ENCODE data around the gene PRM3. TPM values are rescaled to one million over a fixed set of nuclear protein-coding genes. Genes with fewer than 3 reads are reported as not detected.

Gene PRM3
- total and polyA plus RNA-seq, 2 of the 8 experiments (the other 6 are each of a cell fraction or from before 2014, with no cell fraction given): not detected

DNA sequence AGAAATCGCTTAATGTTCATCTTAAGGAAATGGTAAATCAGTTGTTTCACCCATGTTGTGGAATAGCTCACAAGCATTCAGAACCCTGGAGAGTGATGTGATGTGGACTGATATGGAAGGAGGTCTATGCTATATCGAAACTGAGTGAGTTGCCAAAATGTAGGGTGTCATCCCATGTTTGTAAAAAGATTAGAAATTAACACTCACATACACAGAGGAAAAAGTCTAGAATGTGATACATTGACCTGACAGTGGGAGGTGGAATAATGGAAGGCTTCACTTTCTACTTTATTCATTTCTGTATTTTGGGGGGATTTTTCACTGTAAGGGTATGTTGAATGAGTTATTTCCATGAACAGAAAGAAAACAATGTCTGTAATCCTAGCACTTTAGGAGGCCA is 12.4 kb upstream of the PRM3 start:
- H2BK20ac ChIP-seq (ENCODE audit: low read length): no peak overlapping the region
- H3K4me3 ChIP-seq (ENCODE audit: extremely low read depth in 1 of 4, insufficient read depth in 2 of 4, low read depth in 3 of 4, low read length in 4 of 4): no peak overlapping the region
- H3K9ac ChIP-seq (replicated peaks in 1 of 4; ENCODE audit: extremely low read depth in 1 of 4, low read depth in 3 of 4, low read length in 3 of 4): no peak overlapping the region
- H2BK120ac ChIP-seq (replicated peaks; ENCODE audit: low read depth, low read length): no peak overlapping the region
- H3K4me2 ChIP-seq (ENCODE audit: insufficient read depth in 1 of 2, low read depth in 2 of 2, low read length in 2 of 2): no peak overlapping the region
- H3K4ac ChIP-seq (replicated peaks; ENCODE audit: insufficient read length, low read depth, low read length): no peak overlapping the region
- H4K8ac ChIP-seq (ENCODE audit: extremely low read depth, insufficient read depth, low read length): no peak overlapping the region
- POLR2A ChIA-PET (ENCODE audit: partially characterized antibody): interaction anchor here (1.0 to 1.7 kb wide), 4 partner anchors 11 to 33 kb away, joined by 3 to 6 read pairs (median 3); partner anchors contain the start of gene SOCS1
- H3K56ac ChIP-seq (replicated peaks; ENCODE audit: insufficient read length, low read depth, low read length): no peak overlapping the region
- no peak overlapping the region for H2BK12ac ChIP-seq (ENCODE audit: low read depth, low read length)
- no peak overlapping the region for H4K91ac ChIP-seq (replicated peaks; ENCODE audit: insufficient read length, low read length)
- FAIRE-seq (no peak), DNase-seq (ENCODE audit: low read depth in 1 of 2, low spot score in 2 of 2) (no peak)
- H2BK15ac ChIP-seq (ENCODE audit: low read length): no peak overlapping the region
- CTCF ChIA-PET (ENCODE audit: partially characterized antibody): interaction anchor here (1.5 to 1.7 kb wide), 2 partner anchors 61 to 70 kb away, joined by 3 to 5 read pairs; no protein-coding TSS in a partner anchor
- no peak overlapping the region for H3K14ac ChIP-seq (ENCODE audit: insufficient read length)
- no peak overlapping the region for H2BK5ac ChIP-seq (ENCODE audit: low read depth, low read length)
- no peaks in the 10 kb centered on the region for H3K36me3 ChIP-seq (ENCODE audit: control insufficient read depth in 2 of 4, insufficient read depth in 4 of 4, low read length in 3 of 4)
- no peak overlapping the region for H3K18ac ChIP-seq (ENCODE audit: extremely low read depth, low read length)
- peaks cover 0 to 2% (median 1%) of the 10 kb centered on the region in 4 experiments; a peak in 1 of 7 replicates for H3K27me3 ChIP-seq (replicated peaks in 1 of 4; ENCODE audit: control insufficient read depth in 3 of 4, extremely low read depth in 1 of 4, insufficient read depth in 3 of 4, low read length in 3 of 4)
- H3K4me1 ChIP-seq (replicated peaks in 1 of 4; ENCODE audit: control insufficient read depth in 3 of 4, insufficient read depth in 4 of 4, low read length in 3 of 4): peaks cover 0 to 5% (median 2%) of the 10 kb centered on the region in 4 experiments; a peak in 4 of 7 replicates
- H2AFZ ChIP-seq (ENCODE audit: low read length): no peak overlapping the region
- no peak for TF ChIP-seq SIRT6 (IDR thresholded peaks at IDR 0.05; ENCODE audit: low read length)
- no peak overlapping the region for H3K27ac ChIP-seq (ENCODE audit: low read depth, low read length)
- no peaks in the 10 kb centered on the region for H3K79me2 ChIP-seq (ENCODE audit: control insufficient read depth in 1 of 2, insufficient read depth in 2 of 2, low read length in 2 of 2)
- 95% methylated on average over 2 of the region's 2 CpGs; no CpG with 5 or more reads in 1 of the 2 experiments for WGBS, 2 experiments (ENCODE audit: extremely low coverage in 1 of 2, insufficient coverage in 1 of 2, insufficient read length in 1 of 2, insufficient replicate concordance in 2 of 2, low coverage in 1 of 2, low lambda C conversion rate in 2 of 2, missing lambda C conversion rate in 1 of 2)
- no peaks in the 10 kb centered on the region for H3K23me2 ChIP-seq (ENCODE audit: low read depth, low read length)
- H3K23ac ChIP-seq (ENCODE audit: insufficient read length): no peak overlapping the region
- H3K79me1 ChIP-seq (ENCODE audit: low read depth, low read length): no peaks in the 10 kb centered on the region
- H4K20me1 ChIP-seq (replicated peaks in 1 of 2; ENCODE audit: control insufficient read depth in 1 of 2, insufficient read depth in 2 of 2, low read length in 2 of 2): no peaks in the 10 kb centered on the region
- no peak overlapping the region for H2AK5ac ChIP-seq (ENCODE audit: low read depth, low read length)
- no peak overlapping the region for H4K5ac ChIP-seq (ENCODE audit: insufficient read length, low read depth, low read length)
- no peaks in the 10 kb centered on the region; a peak in 1 of 4 replicates for H3K9me3 ChIP-seq (ENCODE audit: insufficient read depth in 2 of 2, low read depth in 1 of 2, low read length in 1 of 2)
